Glomerular visceral epithelial cell (primary cell): ENCODE results near the gene ENGASE.

Source experiments
- DNase-seq: peaks from one replicate; pipeline ENCODE4 v3.0.0-alpha.2; 2016; ENCODE audit errors: extremely low spot score

The ENGASE gene

GRCh38 chr17:79093270-79093669 is 18.6 kb downstream of the ENGASE start:
- no peak for DNase-seq

GRCh38 chr17:79094261-79094660 is 19.6 kb downstream of the ENGASE start:
- no peak for DNase-seq

GRCh38 chr17:79095345-79096055 is 20.9 kb downstream of the ENGASE start:
- DNase-seq: no peak

- no peak for DNase-seq
Measured at GRCh38 chr17:79096477-79096876, 21.9 kb downstream of the ENGASE start.

- no peak for DNase-seq
Measured at GRCh38 chr17:79097226-79098055, 22.8 kb downstream of the ENGASE start.

- DNase-seq: no peak
Measured at GRCh38 chr17:79098282-79098867, 23.8 kb downstream of the ENGASE start.

GRCh38 chr17:79100405-79100804 is 25.8 kb downstream of the ENGASE start:
- DNase-seq: no peak

GRCh38 chr17:79101111-79101673 is 26.6 kb downstream of the ENGASE start:
- no peak for DNase-seq

- DNase-seq: no peak
Measured at GRCh38 chr17:79102214-79102613, 27.6 kb downstream of the ENGASE start.

- no peak for DNase-seq
Measured at GRCh38 chr17:79104898-79105600, 30.4 kb downstream of the ENGASE start.

GRCh38 chr17:79105937-79106336 is 31.3 kb downstream of the ENGASE start:
- no peak for DNase-seq

- no peak for DNase-seq
Measured at GRCh38 chr17:79106958-79107357, 32.3 kb downstream of the ENGASE start.

- DNase-seq: no peak
Measured at GRCh38 chr17:79107499-79108231, 33.0 kb downstream of the ENGASE start.

- no peak for DNase-seq
Measured at GRCh38 chr17:79108232-79108850, 33.7 kb downstream of the ENGASE start.

GRCh38 chr17:79108870-79109269 is 34.2 kb downstream of the ENGASE start:
- no peak for DNase-seq

- no peak for DNase-seq
Measured at GRCh38 chr17:79109584-79109983, 35.0 kb downstream of the ENGASE start.

- no peak for DNase-seq
Measured at GRCh38 chr17:79111097-79111496, 36.5 kb downstream of the ENGASE start.

- DNase-seq: no peak
Measured at GRCh38 chr17:79112471-79112870, 37.8 kb downstream of the ENGASE start.

GRCh38 chr17:79113699-79114457 is 39.3 kb downstream of the ENGASE start:
- no peak for DNase-seq
